WTC11 (cell line): Measurements from ENCODE around the gene ZZZ3. TPM values are rescaled to one million over a fixed set of nuclear protein-coding genes. Genes with fewer than 3 reads are reported as not detected.

Experiments used
- ATAC-seq: fragments of 200-7000 bp; cut with Tn5 transposase; 2 replicates; pipeline ENCODE4 v1.10.0; 2021; ENCODE audit warnings: mild to moderate bottlenecking, moderate library complexity
- CTCF ChIA-PET: fragments of 300-600 bp; sonication (Branson Sonifier 250); formaldehyde crosslinking; loops from one replicate; lab custom pipeline; 2021; ENCODE audit warnings: antibody characterized with exemption; lab: Charles Lee
- POLR2A ChIA-PET: fragments of 350-600 bp; sonication (Branson Sonifier 250); formaldehyde crosslinking; loops from one replicate; lab custom pipeline; 2021; ENCODE audit warnings: antibody characterized with exemption; lab: Charles Lee
- DNase-seq: peaks from one replicate; pipeline ENCODE4 v3.0.0; 2021; ENCODE audit warnings: low spot score
- H3K27ac Mint-ChIP-seq: 2 replicates; pipeline ENCODE4 v1.8.0; 2021; ENCODE audit warnings: mixed read lengths
- H3K27me3 Mint-ChIP-seq: 2 replicates; pipeline ENCODE4 v1.8.0; 2021; ENCODE audit warnings: low read depth, mild to moderate bottlenecking, moderate library complexity, mixed read lengths
- H3K36me3 Mint-ChIP-seq: 2 replicates; pipeline ENCODE4 v1.8.0; 2021; ENCODE audit warnings: mixed read lengths
- H3K4me1 Mint-ChIP-seq: 2 replicates; pipeline ENCODE4 v1.8.0; 2022; ENCODE audit warnings: mixed read lengths
- H3K4me3 Mint-ChIP-seq: 2 replicates; pipeline ENCODE4 v1.8.0; 2021; ENCODE audit warnings: mild to moderate bottlenecking, moderate library complexity, mixed read lengths
- H3K9me3 Mint-ChIP-seq: 2 replicates; pipeline ENCODE4 v1.8.0; 2021; ENCODE audit warnings: mixed read lengths
- AFF4 ChIP-seq: sonication (generic); formaldehyde crosslinking; IDR thresholded peaks from 2 replicates; pipeline ENCODE4 v1.8.1; 2023; ENCODE audit warnings: mild to moderate bottlenecking, missing genetic modification reagents, borderline replicate concordance
- AR ChIP-seq: fragments of 250-450 bp; sonication (Bioruptor Pico); IDR thresholded peaks from 2 replicates; pipeline ENCODE4 v1.9.0; 2021; ENCODE audit warnings: mild to moderate bottlenecking
- ATF3 ChIP-seq: sonication (generic); formaldehyde crosslinking; conservative IDR thresholded peaks from 2 replicates; pipeline ENCODE4 v1.8.1; 2022; ENCODE audit warnings: mild to moderate bottlenecking, missing genetic modification reagents
- FOXJ3 ChIP-seq: sonication (generic); formaldehyde crosslinking; IDR thresholded peaks from 2 replicates; pipeline ENCODE4 v1.9.0; 2021; ENCODE audit warnings: missing genetic modification reagents, mild to moderate bottlenecking, borderline replicate concordance
- FOXP1 ChIP-seq: sonication (generic); formaldehyde crosslinking; IDR thresholded peaks from 2 replicates; pipeline ENCODE4 v1.8.0; 2022; ENCODE audit warnings: missing genetic modification reagents, mild to moderate bottlenecking, moderate library complexity, borderline replicate concordance
- JAZF1 ChIP-seq: fragments of 250-450 bp; sonication (Bioruptor Pico); IDR thresholded peaks from 2 replicates; pipeline ENCODE4 v1.9.0; 2021; ENCODE audit warnings: moderate library complexity, mild to moderate bottlenecking, inconsistent platforms
- MYBL2 ChIP-seq: sonication (generic); formaldehyde crosslinking; IDR thresholded peaks from 2 replicates; pipeline ENCODE4 v1.8.1; 2023; ENCODE audit warnings: mild to moderate bottlenecking, moderate library complexity, missing genetic modification reagents
- NFATC4 ChIP-seq: fragments of 250-450 bp; sonication (Bioruptor Pico); IDR thresholded peaks from 2 replicates; pipeline ENCODE4 v1.9.0; 2021; ENCODE audit warnings: mild to moderate bottlenecking
- PRRX2 ChIP-seq: fragments of 250-450 bp; sonication (Bioruptor Pico); IDR thresholded peaks from 2 replicates; pipeline ENCODE4 v1.8.0; 2021; ENCODE audit warnings: mild to moderate bottlenecking
- SMAD3 ChIP-seq: sonication (generic); formaldehyde crosslinking; IDR thresholded peaks from 2 replicates; pipeline ENCODE4 v1.8.0; 2022; ENCODE audit warnings: missing genetic modification reagents, mild to moderate bottlenecking, borderline replicate concordance
- TP53 ChIP-seq: sonication (generic); formaldehyde crosslinking; IDR thresholded peaks from 2 replicates; pipeline ENCODE4 v1.8.1; 2023; ENCODE audit warnings: mild to moderate bottlenecking, missing genetic modification reagents
- ZMAT4 ChIP-seq: fragments of 250-450 bp; sonication (Bioruptor Pico); IDR thresholded peaks from 2 replicates; pipeline ENCODE4 v1.9.0; 2021; ENCODE audit warnings: mild to moderate bottlenecking
- ZNF281 ChIP-seq: sonication (generic); formaldehyde crosslinking; IDR thresholded peaks from 2 replicates; pipeline ENCODE4 v1.8.0; 2023; ENCODE audit warnings: mild to moderate bottlenecking, missing genetic modification reagents
- ZNF425 ChIP-seq: fragments of 250-450 bp; sonication (Bioruptor Pico); conservative IDR thresholded peaks from 2 replicates; pipeline ENCODE4 v1.9.0; 2021; ENCODE audit warnings: mild to moderate bottlenecking
- ZNF532 ChIP-seq: fragments of 250-450 bp; sonication (Bioruptor Pico); IDR thresholded peaks from 2 replicates; pipeline ENCODE4 v1.9.0; 2021; ENCODE audit warnings: mild to moderate bottlenecking, borderline replicate concordance
- ZNF671 ChIP-seq: fragments of 250-450 bp; sonication (Bioruptor Pico); IDR thresholded peaks from 2 replicates; pipeline ENCODE4 v1.8.0; 2021; ENCODE audit warnings: mild to moderate bottlenecking
- total RNA-seq: library from RNA; stranded (reverse); gene quantifications from 3 replicates; pipeline ENCODE4 v1.2.3, GENCODE V29; 2021

Gene ZZZ3
- total RNA-seq, 1 experiment from 2014 or later = 43.5 TPM

GRCh38 chr1:77709727-77710126 lies 27.3 kb upstream of the ZZZ3 start (continued):
- TF ChIP-seq ZNF532 (CRISPR knock-in tag) (no peak), FOXP1 (CRISPR knock-in tag) (no peak), ZNF281 (CRISPR knock-in tag) (no peak), MYBL2 (CRISPR knock-in tag) (no peak), TP53 (CRISPR knock-in tag) (no peak)

- CTCF ChIA-PET = no interaction called here
- H3K27ac Mint-ChIP-seq = no peak overlapping the region
- ATAC-seq = no peak
- TF ChIP-seq NFATC4 (CRISPR knock-in tag) (no peak), ATF3 (no peak), JAZF1 (CRISPR knock-in tag) (no peak), ZNF671 (no peak), ZNF281 (CRISPR knock-in tag) (no peak), PRRX2 (CRISPR knock-in tag) (no peak), ZMAT4 (no peak), FOXJ3 (CRISPR knock-in tag) (no peak), AFF4 (CRISPR knock-in tag) (no peak), ZNF425 (CRISPR knock-in tag) (no peak), SMAD3 (no peak), AR (CRISPR knock-in tag) (no peak)
Measured at GRCh38 chr1:77706321-77706720, 23.9 kb upstream of the ZZZ3 start.

More at GRCh38 chr1:77706321-77706720, 23.9 kb upstream of the ZZZ3 start:
- Mint-ChIP-seq H3K27me3 (no peaks in the 10 kb centered on the region), H3K4me1 (no peaks in the 10 kb centered on the region), H3K9me3 (no peaks in the 10 kb centered on the region), H3K4me3 (no peak overlapping the region), H3K36me3 (peaks cover 10% of the 10 kb centered on the region)
- DNase-seq = no peak
- POLR2A ChIA-PET = no interaction called here
